AML-193 (cell line): Measurements from ENCODE around the gene ATP5F1C.
"Not testable (repeated sequence)": the region's sequence is repeated elsewhere in the genome, so short reads cannot be mapped to it uniquely, and the experiment has no call there.

ENCODE experiments used
- DNase-seq, 2 experiments: peaks; one replicate each; lab custom pipeline; 2025; lab: John Stamatoyannopoulos, UW

ATP5F1C gene

GRCh38 chr10:7794251-7795026 is 6.5 kb downstream of the ATP5F1C start:
- DNase-seq = no peak

- DNase-seq = no peak
Measured at GRCh38 chr10:7795605-7796004, 7.6 kb downstream of the ATP5F1C start.

GRCh38 chr10:7797582-7797981 is 9.6 kb downstream of the ATP5F1C start:
- no peak for DNase-seq

- no peak for DNase-seq
Measured at GRCh38 chr10:7802606-7803005, 14.6 kb downstream of the ATP5F1C start.

GRCh38 chr10:7804216-7804615 is 16.2 kb downstream of the ATP5F1C start:
- DNase-seq = no peak

GRCh38 chr10:7804741-7805140 is 16.8 kb downstream of the ATP5F1C start:
- no peak for DNase-seq

GRCh38 chr10:7808686-7809267 is 20.8 kb downstream of the ATP5F1C start:
- no peak for DNase-seq

- no peak for DNase-seq
Measured at GRCh38 chr10:7810443-7810842, 22.5 kb downstream of the ATP5F1C start.

- DNase-seq = no peak
Measured at GRCh38 chr10:7811000-7811399, 23.0 kb downstream of the ATP5F1C start.

GRCh38 chr10:7811743-7812142 is 23.8 kb downstream of the ATP5F1C start:
- DNase-seq = not testable (repeated sequence)

GRCh38 chr10:7813481-7813880 is 25.5 kb downstream of the ATP5F1C start:
- no peak for DNase-seq

- DNase-seq = no peak
Measured at GRCh38 chr10:7817576-7817975, 29.6 kb downstream of the ATP5F1C start.

GRCh38 chr10:7817984-7818294 is 30.0 kb downstream of the ATP5F1C start:
- DNase-seq = peak in 1 of 2 experiments; percentile 52

- peak; percentile 76 to 83 for DNase-seq
Measured at GRCh38 chr10:7818295-7819120, 30.5 kb downstream of the ATP5F1C start, which contains the start of gene TAF3. Gene TAF3 (plus strand): TSS chr10:7818505. CDS start chr10:7818710, 205 bp downstream.

GRCh38 chr10:7819121-7819460 is 31.1 kb downstream of the ATP5F1C start:
- peak; percentile 50 to 65 for DNase-seq

- no peak for DNase-seq
Measured at GRCh38 chr10:7824251-7824650, 36.3 kb downstream of the ATP5F1C start.

- DNase-seq = no peak
Measured at GRCh38 chr10:7826971-7827370, 39.0 kb downstream of the ATP5F1C start.

GRCh38 chr10:7829289-7829834 is 41.4 kb downstream of the ATP5F1C start:
- no peak for DNase-seq

GRCh38 chr10:7832060-7832459 is 44.1 kb downstream of the ATP5F1C start:
- DNase-seq = no peak

GRCh38 chr10:7833210-7833609 is 45.2 kb downstream of the ATP5F1C start:
- no peak for DNase-seq

- no peak for DNase-seq
Measured at GRCh38 chr10:7834262-7834661, 46.3 kb downstream of the ATP5F1C start.

- no peak for DNase-seq
Measured at GRCh38 chr10:7836571-7836970, 48.6 kb downstream of the ATP5F1C start.

- no peak for DNase-seq
Measured at GRCh38 chr10:7846591-7846990, 58.6 kb downstream of the ATP5F1C start.
